H9 (cell line): ENCODE results near the gene SLC24A3. TPM values are rescaled to one million over a fixed set of nuclear protein-coding genes. Genes with fewer than 3 reads are reported as not detected.

Source experiments
- DNase-seq: peaks from one replicate; pipeline ENCODE4 v3.0.0-alpha.2; 2017
- H2AFZ ChIP-seq: one replicate; pipeline ENCODE4 v1.6.1; 2013; ENCODE audit warnings: mild to moderate bottlenecking, low read length, control low read depth, moderate library complexity
- H2AK5ac ChIP-seq: 2 replicates; pipeline ENCODE4 v1.6.1; 2013; ENCODE audit warnings: low read length, control low read depth, mixed read lengths; ENCODE audit not compliant: insufficient read length
- H2BK120ac ChIP-seq: one replicate; pipeline ENCODE4 v1.6.1; 2013; ENCODE audit warnings: low read depth, mild to moderate bottlenecking, low read length, control low read depth, inconsistent platforms; ENCODE audit not compliant: poor library complexity, severe bottlenecking
- H2BK12ac ChIP-seq: 2 replicates; pipeline ENCODE4 v1.6.1; 2013; ENCODE audit warnings: low read length, control low read depth, mixed read lengths, low read depth; ENCODE audit not compliant: insufficient read length
- H2BK15ac ChIP-seq: 2 replicates; pipeline ENCODE4 v1.6.1; 2013; ENCODE audit warnings: low read depth, low read length, control low read depth
- H2BK20ac ChIP-seq: one replicate; pipeline ENCODE4 v1.6.1; 2013; ENCODE audit warnings: low read depth, mild to moderate bottlenecking, low read length, control low read depth, inconsistent platforms; ENCODE audit not compliant: poor library complexity, severe bottlenecking
- H2BK5ac ChIP-seq: 2 replicates; pipeline ENCODE4 v1.6.1; 2013; ENCODE audit warnings: low read length, control low read depth, mixed read lengths; ENCODE audit not compliant: insufficient read length
- H3K14ac ChIP-seq: 2 replicates; pipeline ENCODE4 v1.6.1; 2013; ENCODE audit warnings: low read length, control low read depth; ENCODE audit not compliant: insufficient read depth
- H3K18ac ChIP-seq: 2 replicates; pipeline ENCODE4 v1.6.1; 2013; ENCODE audit warnings: low read depth, mild to moderate bottlenecking, mixed read lengths, low read length, control low read depth; ENCODE audit not compliant: insufficient read length
- H3K23ac ChIP-seq: 2 replicates; pipeline ENCODE4 v1.6.1; 2013; ENCODE audit warnings: low read length, control low read depth, mixed read lengths, low read depth; ENCODE audit not compliant: insufficient read length
- H3K23me2 ChIP-seq: 2 replicates; pipeline ENCODE4 v1.6.1; 2013; ENCODE audit warnings: low read depth, mild to moderate bottlenecking, mixed read lengths, low read length, control low read depth; ENCODE audit not compliant: insufficient read length, poor library complexity, severe bottlenecking
- H3K27ac ChIP-seq: 2 replicates; pipeline ENCODE4 v1.5.1; 2013; ENCODE audit warnings: low read length, control low read depth, mixed read lengths, low read depth; ENCODE audit not compliant: insufficient read length
- H3K27me3 ChIP-seq: 2 replicates; pipeline ENCODE4 v1.6.1; 2013; ENCODE audit warnings: low read length, control low read depth, inconsistent platforms; ENCODE audit not compliant: insufficient read depth
- H3K4ac ChIP-seq: 2 replicates; pipeline ENCODE4 v1.6.1; 2013; ENCODE audit warnings: low read depth, mild to moderate bottlenecking, control low read depth, inconsistent platforms, low read length, moderate library complexity
- H3K4me1 ChIP-seq: 2 replicates; pipeline ENCODE4 v1.6.1; 2013; ENCODE audit warnings: low read length, control low read depth, inconsistent platforms; ENCODE audit not compliant: insufficient read depth
- H3K4me2 ChIP-seq: 2 replicates; pipeline ENCODE4 v1.6.1; 2013; ENCODE audit warnings: low read length, control low read depth, mixed read lengths; ENCODE audit not compliant: insufficient read length, insufficient read depth
- H3K56ac ChIP-seq: 2 replicates; pipeline ENCODE4 v1.6.1; 2013; ENCODE audit warnings: low read depth, mild to moderate bottlenecking, mixed read lengths, low read length, control low read depth; ENCODE audit not compliant: insufficient read length
- H3K79me1 ChIP-seq: 2 replicates; pipeline ENCODE4 v1.6.1; 2013; ENCODE audit warnings: low read depth, mild to moderate bottlenecking, moderate library complexity, low read length, control low read depth, inconsistent platforms; ENCODE audit not compliant: insufficient read depth, poor library complexity, severe bottlenecking
- H3K79me2 ChIP-seq: 2 replicates; pipeline ENCODE4 v1.6.1; 2013; ENCODE audit warnings: low read length, control low read depth, inconsistent platforms; ENCODE audit not compliant: insufficient read depth
- H3K9ac ChIP-seq: 2 replicates; pipeline ENCODE4 v1.6.1; 2013; ENCODE audit warnings: low read length, control low read depth, mixed read lengths; ENCODE audit not compliant: insufficient read length; ENCODE audit errors: extremely low read depth
- H3K9me3 ChIP-seq: one replicate; pipeline ENCODE4 v1.6.1; 2013; ENCODE audit warnings: low read depth, low read length, inconsistent platforms; ENCODE audit not compliant: control insufficient read depth
- H3T11ph ChIP-seq: one replicate; pipeline ENCODE4 v1.6.1; 2013; ENCODE audit warnings: mild to moderate bottlenecking, low read length, control low read depth, inconsistent platforms
- H4K20me1 ChIP-seq: one replicate; pipeline ENCODE4 v1.6.1; 2013; ENCODE audit not compliant: control insufficient read depth, insufficient read length, insufficient read depth
- H4K5ac ChIP-seq: 2 replicates; pipeline ENCODE4 v1.6.1; 2013; ENCODE audit warnings: low read depth, mild to moderate bottlenecking, mixed read lengths, low read length, control low read depth; ENCODE audit not compliant: insufficient read length
- H4K8ac ChIP-seq: replicated peaks from 2 replicates; pipeline ENCODE4 v1.6.1; 2013; ENCODE audit warnings: low read length, control low read depth, mixed read lengths, low read depth; ENCODE audit not compliant: insufficient read length
- H4K91ac ChIP-seq: 2 replicates; pipeline ENCODE4 v1.6.1; 2013; ENCODE audit warnings: low read depth, mild to moderate bottlenecking, moderate library complexity, mixed read lengths, low read length, control low read depth; ENCODE audit not compliant: insufficient read length
- H3K27ac Mint-ChIP-seq, 3 experiments: 2 replicates in 2 of 3; 3 replicates in 1 of 3; pipeline ENCODE4 v1.8.0; 2020 to 2021; ENCODE audit warnings: mixed read lengths in 3 of 3, mild to moderate bottlenecking in 1 of 3, moderate library complexity in 1 of 3
- H3K27me3 Mint-ChIP-seq: 2 replicates; pipeline ENCODE4 v1.8.0; 2021; ENCODE audit warnings: low read depth, mild to moderate bottlenecking, moderate library complexity, mixed read lengths
- H3K36me3 Mint-ChIP-seq, 3 experiments: 2 replicates in 2 of 3; 3 replicates in 1 of 3; pipeline ENCODE4 v1.8.0; 2020 to 2021; ENCODE audit warnings: low read depth in 3 of 3, mixed read lengths in 3 of 3; ENCODE audit not compliant: insufficient read depth in 1 of 3
- H3K4me1 Mint-ChIP-seq, 2 experiments: 2 replicates each; pipeline ENCODE4 v1.8.0; 2020; ENCODE audit warnings: mixed read lengths in 2 of 2
- H3K4me3 Mint-ChIP-seq, 2 experiments: 2 replicates in 1 of 2; 3 replicates in 1 of 2; pipeline ENCODE4 v1.8.0; 2020 to 2021; ENCODE audit warnings: mild to moderate bottlenecking in 2 of 2, mixed read lengths in 2 of 2, moderate library complexity in 1 of 2
- H3K9me3 Mint-ChIP-seq, 2 experiments: 2 replicates in 1 of 2; 3 replicates in 1 of 2; pipeline ENCODE4 v1.8.0; 2020; ENCODE audit warnings: mild to moderate bottlenecking in 2 of 2, mixed read lengths in 2 of 2, moderate library complexity in 1 of 2
- CTCF ChIP-seq: fragments of 200-600 bp; sonication (generic); conservative IDR thresholded peaks from 3 replicates; pipeline ENCODE4 v1.8.0; 2021; ENCODE audit warnings: antibody characterized with exemption, mild to moderate bottlenecking
- WGBS: extraction: QIAGEN DNeasy Blood & Tissue Kit; methylation state at CpG from one replicate; pipeline ENCODE4 v1.1.7; 2013; ENCODE audit warnings: missing lambda C conversion rate, low lambda C conversion rate, mixed read lengths; ENCODE audit not compliant: insufficient read length; ENCODE audit errors: extremely low coverage; 5-methylcytosine and 5-hydroxymethylcytosine counted together
- total RNA-seq: library from RNA; stranded (reverse); gene quantifications from 2 replicates; pipeline ENCODE4 v1.2.1, GENCODE V29; 2021

Gene SLC24A3
- total RNA-seq, 1 experiment from 2014 or later, result 0.83 TPM

- Histone ChIP-seq H3K4me1 (no peaks in the 10 kb centered on the region), H4K91ac (no peak overlapping the region), H3K27me3 (no peaks in the 10 kb centered on the region), H3K4ac (no peak overlapping the region), H3K79me2 (no peaks in the 10 kb centered on the region), H3K4me2 (no peak overlapping the region), H3K18ac (no peak overlapping the region), H2BK120ac (no peak overlapping the region), H4K8ac (no peak overlapping the region), H3K79me1 (no peaks in the 10 kb centered on the region), H2AK5ac (no peak overlapping the region), H3K14ac (no peak overlapping the region), H2BK12ac (no peak overlapping the region), H3T11ph (no peak overlapping the region), H3K9me3 (no peaks in the 10 kb centered on the region), H2BK20ac (no peak overlapping the region), H4K5ac (no peak overlapping the region), H2BK5ac (no peak overlapping the region), H2BK15ac (no peak overlapping the region), H3K27ac (no peak overlapping the region), H3K23me2 (no peaks in the 10 kb centered on the region), H3K23ac (no peak overlapping the region), H2AFZ (no peak overlapping the region), H3K9ac (no peak overlapping the region), H3K56ac (no peak overlapping the region), H4K20me1 (no peaks in the 10 kb centered on the region)
- H3K4me3 Mint-ChIP-seq, result no peak overlapping the region
- H3K9me3 Mint-ChIP-seq, result no peaks in the 10 kb centered on the region
- H3K27ac Mint-ChIP-seq, result no peak overlapping the region
- WGBS, result no CpG with 5 or more reads among the region's 9 CpGs
- no peak for DNase-seq
- peaks cover 2% of the 10 kb centered on the region; the same call in 1 of the 2 replicates for H3K27me3 Mint-ChIP-seq
- no peak for TF ChIP-seq CTCF
- no peaks in the 10 kb centered on the region for H3K36me3 Mint-ChIP-seq
- peaks cover 6 to 13% of the 10 kb centered on the region in 2 experiments for H3K4me1 Mint-ChIP-seq
These were observed 170.2 kb downstream of the SLC24A3 start for GRCh38 chr20:19382386-19383340.
